Esophagus mucosa (tissue), 1 donor: ENCODE results near the gene TDRKH. TPM values are rescaled to one million over a fixed set of nuclear protein-coding genes. Genes with fewer than 3 reads are reported as not detected.

Experiments used
- ATAC-seq: fragments of 200-7000 bp; cut with Tn5 transposase; one replicate; pipeline ENCODE4 v1.9.1; 2020
- total RNA-seq: library from RNA; stranded (reverse); gene quantifications from one replicate; pipeline ENCODE4 v1.2.4, GENCODE V29; 2023
- donor health status: DM: yes; HTN: yes; CAD: no.

Gene TDRKH, protein sequence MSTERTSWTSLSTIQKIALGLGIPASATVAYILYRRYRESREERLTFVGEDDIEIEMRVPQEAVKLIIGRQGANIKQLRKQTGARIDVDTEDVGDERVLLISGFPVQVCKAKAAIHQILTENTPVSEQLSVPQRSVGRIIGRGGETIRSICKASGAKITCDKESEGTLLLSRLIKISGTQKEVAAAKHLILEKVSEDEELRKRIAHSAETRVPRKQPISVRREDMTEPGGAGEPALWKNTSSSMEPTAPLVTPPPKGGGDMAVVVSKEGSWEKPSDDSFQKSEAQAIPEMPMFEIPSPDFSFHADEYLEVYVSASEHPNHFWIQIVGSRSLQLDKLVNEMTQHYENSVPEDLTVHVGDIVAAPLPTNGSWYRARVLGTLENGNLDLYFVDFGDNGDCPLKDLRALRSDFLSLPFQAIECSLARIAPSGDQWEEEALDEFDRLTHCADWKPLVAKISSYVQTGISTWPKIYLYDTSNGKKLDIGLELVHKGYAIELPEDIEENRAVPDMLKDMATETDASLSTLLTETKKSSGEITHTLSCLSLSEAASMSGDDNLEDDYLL
- total RNA-seq, result 2.2 TPM

DNA sequence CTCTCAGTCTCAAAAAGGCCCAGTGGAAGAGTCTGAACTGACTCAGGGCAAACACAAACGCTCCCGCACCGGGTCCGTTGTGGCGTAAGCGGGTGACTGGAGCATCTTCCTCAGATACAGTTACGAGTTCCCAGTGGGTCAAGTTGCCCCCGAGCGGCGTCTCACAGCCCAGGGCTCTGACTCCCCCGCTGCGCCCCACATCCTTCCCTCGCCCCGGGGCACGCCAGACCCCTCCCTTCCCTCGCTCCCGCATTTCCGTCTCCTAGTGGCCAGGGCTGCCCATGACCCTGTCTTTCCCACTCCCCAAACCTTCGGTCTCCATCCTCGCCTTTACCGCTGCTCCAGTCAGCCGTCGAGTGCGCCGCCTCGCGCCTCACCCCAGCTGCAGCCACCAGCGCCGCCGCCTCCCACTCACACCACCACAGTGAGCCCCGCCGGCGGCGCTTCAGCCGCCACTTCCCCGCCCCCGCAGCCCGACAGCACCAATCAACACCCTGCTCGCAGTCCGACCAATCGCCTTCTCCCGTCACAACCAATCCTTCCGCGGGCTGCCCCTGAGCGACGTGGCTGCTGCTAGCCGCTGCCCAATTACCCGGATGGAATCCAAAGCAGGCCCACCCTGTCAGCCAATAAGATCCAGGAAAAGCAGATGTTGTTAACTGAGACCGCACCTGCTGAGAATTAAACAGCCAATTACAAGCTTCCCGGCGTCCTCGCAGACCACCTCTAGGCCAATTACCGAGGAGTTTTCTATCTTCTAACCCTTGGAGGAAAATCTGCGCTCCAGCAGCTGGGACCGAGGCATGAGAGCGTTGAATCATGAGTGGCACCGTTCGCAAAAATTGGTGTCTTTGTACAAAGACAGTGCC lies at the start of gene TDRKH:
TSS of gene TDRKH (minus strand) at position 430 of the 869 bp plus-strand sequence. CDS start 7,478 bp downstream, outside the sequence.
- ATAC-seq, result peak; percentile 100

DNA sequence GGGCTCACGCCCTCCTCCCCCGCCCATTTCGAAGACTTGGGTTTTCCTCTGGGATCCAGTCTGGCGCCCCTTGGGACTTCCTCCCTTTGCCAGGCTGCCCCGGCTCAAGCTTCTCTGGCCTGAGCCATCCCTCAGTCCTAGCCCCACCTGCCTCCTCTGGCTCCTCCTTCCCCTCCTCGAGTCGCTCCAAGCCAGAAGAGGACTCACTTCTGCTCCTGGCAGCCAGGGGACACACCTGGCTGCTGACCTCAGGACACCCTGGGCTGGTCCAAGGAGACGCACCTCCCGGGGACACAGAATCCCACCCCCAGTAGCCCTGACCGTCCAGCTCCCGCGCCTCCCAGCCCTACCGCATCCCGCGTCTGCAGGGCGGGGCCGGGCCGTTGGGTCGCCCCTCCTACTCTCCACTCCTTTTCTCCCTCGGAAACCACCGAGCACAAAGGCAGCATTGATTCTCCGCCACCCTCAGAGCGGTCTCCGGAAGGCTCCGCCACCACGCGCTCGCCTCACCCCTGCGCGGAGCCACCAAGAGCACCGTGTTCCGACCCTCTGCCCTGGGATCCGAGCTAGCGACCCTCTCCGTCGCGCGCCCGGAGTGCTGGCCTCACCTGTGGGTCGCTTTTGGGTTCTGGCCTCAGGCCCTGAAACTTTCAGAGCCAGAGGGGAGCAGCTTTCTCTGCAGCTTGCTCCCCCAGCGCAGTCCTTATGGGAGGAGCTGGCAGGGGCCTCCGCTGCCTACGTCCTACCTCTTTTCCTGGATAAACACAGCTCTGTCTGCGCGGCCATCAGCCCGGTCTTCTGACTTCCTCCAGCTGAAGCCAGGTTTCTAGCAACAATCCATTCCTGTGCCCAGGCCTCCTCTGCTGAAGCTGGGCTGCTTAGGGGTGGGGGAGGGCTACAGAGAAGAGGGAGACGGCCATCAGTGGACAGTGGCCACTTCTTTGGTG lies 49.4 kb upstream of the TDRKH start, which contains the start of gene C2CD4D:
TSS of gene C2CD4D (minus strand) at position 364 of the 947 bp plus-strand sequence. CDS start 831 bp downstream, outside the sequence.
- ATAC-seq, result peak; percentile 66

DNA sequence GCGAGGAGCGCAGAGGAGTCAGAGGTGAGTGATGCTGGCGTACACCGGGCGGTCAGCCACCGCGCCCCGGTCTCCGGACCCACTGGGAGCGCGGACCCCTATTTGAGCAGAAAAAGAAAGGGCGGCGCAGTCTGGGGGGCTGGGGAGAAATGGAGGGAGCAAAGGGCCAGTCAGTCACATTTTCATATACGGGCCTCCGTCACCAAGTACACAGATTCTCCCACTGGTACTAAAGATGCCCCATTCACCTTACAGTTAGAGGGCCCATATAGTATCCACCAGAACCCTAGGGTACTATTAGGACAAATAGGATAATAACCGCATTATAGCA lies 48.7 kb upstream of the TDRKH start:
- ATAC-seq, result no peak

DNA sequence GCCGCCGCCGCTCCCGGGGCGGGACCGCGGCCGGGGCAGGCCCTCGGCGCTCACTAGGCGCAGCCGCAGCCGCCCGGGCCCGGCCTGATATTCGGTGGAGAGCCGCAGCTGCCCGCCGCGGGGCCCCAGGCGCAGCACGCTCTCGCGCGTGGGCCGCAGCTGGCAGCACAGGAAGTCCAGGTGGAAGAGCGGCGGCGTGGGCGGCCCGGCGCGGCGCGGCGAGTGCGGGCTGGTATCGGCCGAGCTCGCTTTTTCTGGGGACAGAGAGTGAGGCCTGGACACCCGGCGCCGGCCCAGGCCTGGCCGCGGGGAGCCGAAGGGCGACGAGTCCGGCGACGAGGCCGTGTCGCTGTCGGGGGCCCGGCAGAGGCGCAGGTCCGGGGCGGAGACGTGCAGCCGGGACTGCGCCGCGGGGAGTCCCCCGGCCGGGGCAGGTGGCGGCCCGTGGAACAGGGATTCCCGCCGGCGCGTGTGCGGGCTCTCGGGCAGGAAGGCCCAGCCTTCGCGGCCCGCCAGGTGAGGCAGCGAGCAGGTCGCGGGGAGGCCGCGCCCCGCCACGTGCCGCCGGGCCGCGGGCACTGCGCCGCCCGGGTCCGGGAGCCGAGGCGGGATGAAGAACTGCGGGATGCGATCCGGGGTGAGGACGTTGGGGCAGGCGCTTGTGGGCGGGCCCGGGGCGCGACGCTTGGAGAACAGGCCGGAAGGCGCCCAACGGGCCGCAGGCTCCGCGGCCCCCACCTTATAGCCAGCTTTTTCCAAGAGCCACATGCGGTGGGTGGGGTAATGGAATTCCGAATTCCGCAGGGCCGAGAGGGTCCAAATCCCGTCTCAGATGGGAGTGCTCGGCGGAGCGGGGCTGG lies 48.2 kb upstream of the TDRKH start:
- ATAC-seq, result peak; percentile 12

DNA sequence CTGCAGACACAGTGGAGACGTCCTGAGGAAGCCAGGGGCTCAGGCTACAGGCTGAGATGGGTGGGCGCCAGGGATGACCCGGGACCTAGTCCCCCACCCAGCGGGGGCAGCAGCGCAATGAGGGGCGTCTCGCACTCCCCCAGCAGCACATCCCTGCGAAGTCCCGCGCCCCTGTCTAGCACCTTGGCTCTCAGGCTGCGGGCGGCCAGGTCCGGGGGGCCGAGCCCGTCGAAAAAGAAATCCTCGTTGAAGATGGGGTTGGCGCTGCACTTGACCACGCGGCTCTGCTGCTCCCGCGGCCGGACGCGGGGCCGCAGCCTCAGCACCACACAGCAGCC lies 47.6 kb upstream of the TDRKH start:
- ATAC-seq, result no peak

DNA sequence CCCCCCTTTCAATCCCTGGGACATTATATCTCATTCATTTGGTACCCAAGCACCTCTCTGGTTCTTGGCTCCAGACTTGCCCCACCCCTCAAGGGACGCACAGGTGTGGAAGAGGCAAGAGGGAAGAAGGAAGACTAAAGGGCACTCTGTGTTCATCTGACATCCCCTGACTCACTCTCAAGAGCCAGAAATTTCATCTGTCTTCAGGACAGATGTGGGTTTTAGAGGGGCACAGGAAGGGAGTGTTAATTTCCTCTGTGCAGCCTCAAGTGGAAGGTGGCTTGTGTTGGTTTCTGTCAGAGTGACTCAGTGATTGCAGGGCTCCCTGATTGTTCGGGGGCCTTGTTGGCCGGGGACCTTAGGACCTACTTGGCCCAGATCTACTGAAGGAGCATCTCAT lies 46.9 kb upstream of the TDRKH start:
- no peak for ATAC-seq

DNA sequence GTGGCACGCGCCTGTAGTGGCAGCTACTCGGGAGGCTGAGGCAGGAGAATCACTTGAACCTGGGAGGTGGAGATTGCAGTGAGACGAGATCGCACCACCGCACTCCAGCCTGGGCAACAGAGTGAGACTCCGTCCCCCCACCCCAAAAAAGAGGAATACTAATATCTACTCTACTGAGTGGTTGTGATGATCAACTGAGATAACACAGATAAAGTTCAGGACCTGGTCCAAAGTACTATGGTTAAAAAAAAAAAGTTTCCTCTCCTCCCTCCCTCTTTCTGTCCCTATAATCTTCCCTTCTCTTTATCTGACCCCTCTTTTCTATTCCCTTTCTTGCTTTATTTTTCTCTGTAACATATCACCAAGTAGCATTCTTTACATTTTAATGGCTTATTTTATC lies 45.3 kb upstream of the TDRKH start:
- no peak for ATAC-seq

DNA sequence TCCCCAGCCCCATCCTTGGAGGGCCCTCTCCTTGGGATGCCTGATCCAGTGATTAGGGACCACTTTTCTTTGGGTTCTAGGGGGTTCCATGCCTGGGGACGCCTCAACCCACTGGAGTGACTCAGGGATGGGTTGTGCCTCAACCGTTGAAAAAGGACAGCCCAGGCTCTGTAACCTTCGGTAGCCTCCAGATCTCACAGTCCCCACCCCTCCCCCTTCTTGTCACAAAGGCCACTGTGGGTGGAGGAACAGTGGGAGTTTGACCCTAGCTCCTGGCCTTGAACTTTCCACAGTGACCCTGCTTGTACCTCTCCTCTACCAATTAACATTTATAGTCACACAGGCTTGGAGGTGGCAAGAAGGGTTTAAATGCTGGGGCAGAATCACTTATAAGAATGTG lies 43.9 kb upstream of the TDRKH start:
- no peak for ATAC-seq

DNA sequence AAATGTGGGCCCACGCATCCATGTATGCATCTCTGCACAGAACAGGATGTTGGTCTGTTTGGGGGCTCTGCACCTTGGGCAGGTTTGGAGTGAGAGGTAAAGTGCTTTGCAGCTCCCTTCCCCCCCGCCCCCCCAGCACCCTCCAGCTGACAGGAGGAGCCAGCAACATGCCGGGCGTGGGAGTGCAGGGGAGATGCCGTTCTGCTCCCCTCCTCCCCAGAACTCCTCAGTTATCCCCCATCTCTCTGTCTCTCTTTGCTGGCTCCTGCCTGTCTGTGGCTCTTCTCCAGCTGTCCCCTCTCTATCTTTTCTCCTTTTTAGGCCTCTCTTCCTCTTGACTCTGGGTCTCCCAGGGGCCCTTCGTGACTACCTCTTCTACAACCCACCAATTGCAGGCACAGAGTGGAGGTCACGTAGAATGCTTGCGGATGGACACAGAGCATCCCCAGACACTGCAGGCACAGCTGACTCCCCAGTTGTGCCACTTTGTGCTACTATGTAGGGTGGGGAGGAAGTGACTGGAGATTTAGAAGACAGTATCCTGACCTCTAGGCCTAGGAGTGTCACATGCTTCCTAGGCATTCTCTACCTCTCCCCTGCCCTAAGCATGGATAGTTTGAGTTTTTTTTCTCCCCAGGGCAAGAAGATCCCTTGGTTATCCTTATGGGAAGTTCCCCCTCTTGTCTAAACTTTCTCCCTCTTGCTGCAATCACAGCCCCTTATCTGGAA lies 43.0 kb upstream of the TDRKH start:
- no peak for ATAC-seq

DNA sequence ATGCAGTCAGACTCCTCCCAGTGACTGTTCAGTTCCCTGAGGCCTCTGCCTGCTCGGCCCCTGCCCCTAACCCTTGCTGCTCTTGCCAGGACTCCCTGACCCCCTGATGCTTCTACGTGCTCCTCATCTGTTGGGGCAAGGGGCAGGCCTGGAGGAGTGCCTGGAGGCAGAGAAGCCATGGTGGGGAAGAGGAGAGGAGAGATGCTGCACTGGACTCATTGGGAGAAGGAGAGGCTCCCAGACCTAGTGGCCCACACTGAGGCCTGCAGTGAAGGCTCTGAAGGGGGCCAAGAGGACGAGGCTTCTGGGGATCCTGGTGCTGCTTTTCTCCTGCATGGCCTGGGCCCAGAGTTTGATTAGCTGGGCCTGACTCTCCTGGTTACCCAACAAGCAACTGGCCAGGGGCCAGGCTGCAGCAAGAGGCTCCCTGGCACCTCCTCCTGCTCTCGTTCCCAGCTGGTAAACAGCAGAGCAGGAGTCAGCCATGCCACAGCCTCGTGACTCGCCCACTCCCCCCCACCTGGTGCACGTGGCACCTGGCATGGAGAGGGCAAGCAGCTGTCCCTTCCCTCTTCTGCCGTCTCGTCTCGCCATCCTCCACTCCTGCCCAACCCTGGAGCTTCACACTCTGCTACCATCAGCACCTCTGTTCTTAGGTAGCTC lies 42.1 kb upstream of the TDRKH start:
- ATAC-seq, result peak; percentile 37

DNA sequence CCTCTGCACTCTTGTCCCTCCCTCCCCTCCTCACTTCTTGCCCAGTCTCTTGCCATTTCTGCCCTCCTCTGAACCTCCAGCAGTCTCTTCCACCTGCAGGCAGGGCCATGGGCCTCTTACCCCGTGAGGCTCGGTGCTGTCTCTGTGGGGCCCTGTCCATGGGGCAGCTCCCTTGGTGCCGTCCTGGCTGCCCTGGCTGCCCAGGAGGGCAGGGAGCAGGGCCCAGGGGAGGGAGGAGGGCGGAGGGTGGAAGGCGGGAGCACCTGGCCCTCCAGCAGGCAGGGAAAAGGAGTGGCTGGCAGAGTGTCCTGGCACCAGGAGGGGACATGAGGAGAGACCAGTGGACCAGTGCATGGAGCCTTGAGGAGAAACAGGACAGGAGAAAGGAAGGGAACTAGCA lies 41.3 kb upstream of the TDRKH start, which contains the start of gene RORC:
TSS of gene RORC (minus strand) at position 198 of the 400 bp plus-strand sequence. CDS start at position 160, 38 bp downstream.
- no peak for ATAC-seq

DNA sequence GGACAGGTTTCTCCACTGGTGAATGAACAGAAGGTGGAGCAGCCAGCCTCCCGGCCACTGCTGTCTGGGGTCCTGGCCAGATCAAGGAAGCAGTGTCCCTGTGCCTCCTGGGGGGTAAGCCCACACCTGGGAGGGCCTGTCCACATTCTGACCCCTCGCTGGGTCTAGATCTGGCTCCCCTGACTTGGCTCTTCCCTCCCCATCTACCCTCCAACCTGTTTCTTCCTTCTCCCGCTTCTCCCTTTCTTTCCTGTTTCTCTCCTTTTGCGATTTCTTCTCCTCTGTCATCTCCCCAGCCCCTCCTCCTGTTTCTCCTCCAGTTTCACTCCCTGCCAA lies 40.9 kb upstream of the TDRKH start:
- no peak for ATAC-seq

DNA sequence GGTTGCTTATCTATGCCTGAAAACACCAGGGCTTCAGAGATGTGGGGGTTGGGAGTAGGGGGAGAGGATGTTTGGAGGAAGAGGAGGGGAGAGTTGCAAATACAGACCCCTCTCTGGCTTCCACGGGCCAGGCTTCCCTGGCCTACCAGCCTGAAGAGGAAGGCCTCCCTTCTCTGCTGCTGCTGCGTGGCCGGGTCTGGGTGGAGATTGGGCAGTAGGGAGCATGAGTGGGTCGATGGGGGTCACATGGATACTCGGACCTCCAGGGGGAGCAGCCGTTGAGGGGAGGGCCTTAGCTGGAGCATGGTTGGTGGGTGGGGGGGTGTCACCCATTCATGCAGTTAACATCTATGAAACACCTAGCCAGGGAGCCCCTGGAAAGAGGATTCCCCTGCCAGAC lies 39.8 kb upstream of the TDRKH start:
- ATAC-seq, result no peak

DNA sequence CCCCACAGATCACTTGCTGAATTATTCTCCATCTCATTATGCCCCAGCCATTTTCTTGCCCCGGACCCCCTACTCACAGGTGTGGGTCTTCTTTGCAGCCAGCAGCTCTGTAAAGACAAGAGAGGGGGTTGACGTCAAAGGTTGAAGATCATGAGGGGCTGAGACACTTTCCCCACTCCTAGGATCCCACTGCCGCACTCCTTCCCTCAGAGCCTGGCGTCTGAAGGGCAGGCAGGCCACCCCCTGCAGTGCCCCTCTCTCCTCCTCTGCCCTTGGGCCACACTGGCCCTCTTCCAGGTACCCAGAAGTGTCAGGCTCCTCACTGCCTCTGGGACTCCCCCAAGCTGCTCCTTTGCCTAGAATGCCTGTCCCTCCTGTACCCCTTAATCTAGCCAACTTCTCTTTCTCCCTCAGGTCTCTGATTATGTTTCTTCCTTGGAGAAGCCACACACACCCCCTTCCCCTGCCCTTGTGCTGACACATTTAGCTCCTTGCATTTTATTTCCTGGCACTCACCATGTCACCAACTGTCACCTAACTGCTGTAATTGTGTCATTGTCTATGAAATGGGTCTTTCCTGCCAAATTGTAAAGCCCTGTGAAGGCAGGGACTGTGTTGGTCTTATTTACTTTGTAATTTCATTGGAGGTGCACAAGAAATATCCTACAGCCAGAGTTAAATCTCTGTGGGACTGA lies 39.2 kb upstream of the TDRKH start:
- ATAC-seq, result no peak

DNA sequence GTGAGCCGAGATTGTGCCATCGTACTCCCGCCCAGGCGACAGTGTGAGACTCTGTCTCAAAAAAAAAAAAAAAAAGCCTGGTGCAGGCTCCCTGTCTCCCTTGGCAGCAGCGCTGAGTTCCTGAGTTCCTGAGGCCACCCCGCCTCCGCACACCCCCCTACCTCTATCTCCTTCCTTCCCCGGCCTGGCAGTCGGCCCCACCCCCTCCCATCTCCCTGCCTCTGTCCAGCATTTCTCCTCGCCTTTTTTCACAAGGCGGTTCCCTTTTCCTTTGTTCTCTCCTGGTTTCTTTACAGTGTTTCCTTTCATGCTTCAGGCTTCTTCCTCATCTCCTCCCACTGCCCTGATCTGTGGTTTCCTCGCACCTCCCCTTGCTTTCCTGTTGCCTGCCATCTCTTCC lies 38.6 kb upstream of the TDRKH start:
- peak; percentile 2 for ATAC-seq

DNA sequence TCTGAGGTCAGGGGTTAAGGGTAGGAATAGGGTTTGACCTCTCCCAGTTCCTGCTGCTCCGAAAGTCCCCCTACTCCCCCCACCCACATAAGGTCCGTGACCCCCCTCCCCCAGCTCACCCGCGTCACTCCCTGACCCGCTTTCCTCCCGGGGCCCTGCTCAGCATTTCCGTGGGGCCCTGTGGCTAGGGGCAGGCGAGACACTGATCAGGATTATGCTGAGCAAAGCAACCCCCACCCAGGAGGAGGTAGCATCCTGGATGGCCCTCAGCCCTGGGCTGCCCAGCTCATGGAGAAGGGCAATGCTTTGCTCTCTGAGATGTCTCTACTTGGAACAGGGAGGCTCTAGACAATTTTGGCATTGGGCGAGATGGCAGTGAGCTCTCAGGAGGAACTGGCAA lies 37.6 kb upstream of the TDRKH start:
- ATAC-seq, result no peak

DNA sequence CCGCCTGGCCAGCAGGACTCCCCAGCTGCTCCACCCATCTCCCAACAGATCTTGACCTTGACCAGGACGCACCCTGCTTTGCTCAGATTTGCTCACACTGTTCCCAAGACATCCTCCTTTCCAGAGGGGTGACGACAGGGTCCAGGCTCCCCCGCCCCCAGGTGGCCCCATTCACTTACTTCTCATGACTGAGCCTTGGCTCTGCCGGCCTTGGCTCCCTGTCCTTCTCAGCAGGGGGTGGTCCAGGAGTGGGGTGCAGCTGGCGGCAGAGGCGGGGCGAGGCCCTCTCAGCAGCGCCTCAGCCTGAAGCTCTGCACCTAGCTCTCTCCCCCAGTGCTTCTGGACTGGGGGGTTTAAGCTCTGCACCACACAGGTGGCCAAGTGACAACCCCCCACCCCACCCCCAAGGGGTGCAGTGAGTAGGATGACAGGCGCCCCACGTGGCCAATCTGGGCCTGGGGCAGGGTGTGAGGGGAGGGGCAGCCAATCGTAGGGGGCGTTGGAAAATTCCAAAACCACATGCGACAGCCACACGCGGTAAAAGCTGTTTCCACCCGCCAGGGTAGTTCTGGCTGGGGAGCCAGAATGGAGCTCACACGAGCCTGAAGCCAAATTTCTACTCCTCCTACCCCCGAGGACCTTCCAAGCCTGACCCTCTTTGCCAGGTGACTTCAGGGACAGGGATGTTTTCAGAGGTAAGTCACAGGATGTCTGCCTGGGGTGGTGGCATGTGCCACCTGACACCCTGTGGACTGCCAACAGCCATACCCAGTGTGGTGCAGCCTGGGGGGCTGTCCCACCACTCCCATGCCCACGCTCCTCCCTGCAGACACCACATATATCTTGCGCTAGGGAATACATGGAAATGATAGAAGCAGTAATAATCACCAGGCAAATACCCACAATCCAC lies 35.7 kb upstream of the TDRKH start:
- ATAC-seq, result no peak

DNA sequence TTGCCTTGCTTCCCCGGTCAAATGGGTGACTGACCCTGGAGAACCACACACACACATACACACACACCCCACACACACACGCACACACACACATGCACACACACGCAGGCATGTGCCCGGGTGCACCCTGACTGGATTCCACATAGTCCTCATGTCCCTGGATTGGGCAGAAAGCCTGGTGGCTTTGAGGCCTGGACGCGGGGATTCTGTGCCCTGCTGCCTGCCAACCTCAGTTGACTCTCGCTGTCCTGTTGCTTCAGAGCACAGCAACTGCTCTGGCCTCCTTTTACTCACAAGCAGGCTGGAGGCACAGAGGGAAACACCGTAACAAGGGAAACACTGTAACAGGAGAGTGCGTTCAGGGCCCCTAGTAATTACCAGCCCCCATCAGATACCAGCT lies 34.9 kb upstream of the TDRKH start:
- ATAC-seq, result no peak
